GM12801 (cell line): ENCODE data around the gene LRRN1.

Source experiments
- TF ChIP-seq, protein P1 (sequence below): IDR thresholded peaks from one replicate; pipeline ENCODE4 v1.5.1; 2011; ENCODE audit warnings: control low read depth; ENCODE audit not compliant: insufficient read length; ENCODE audit errors: extremely low read depth

The LRRN1 gene

DNA sequence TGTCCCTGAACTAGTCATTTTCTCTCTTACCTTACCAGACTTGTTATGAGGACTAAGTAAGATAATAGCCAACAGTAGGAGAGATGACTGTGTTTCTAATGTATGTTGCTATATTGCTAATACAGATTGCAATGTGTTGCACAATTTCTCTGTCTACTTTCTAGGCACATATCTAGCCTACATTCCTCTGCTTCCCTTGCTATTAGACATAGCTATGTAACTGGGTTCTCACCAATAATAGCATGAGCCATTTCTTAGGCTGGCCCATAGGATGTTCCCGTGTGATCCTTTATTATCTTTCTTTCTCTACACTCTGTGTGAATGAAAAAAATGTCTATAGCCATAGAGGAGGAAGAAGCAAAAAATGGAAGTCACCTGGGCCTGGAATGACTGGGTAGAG, 6.8 kb upstream of the LRRN1 start:
- TF ChIP-seq, protein P1, sequence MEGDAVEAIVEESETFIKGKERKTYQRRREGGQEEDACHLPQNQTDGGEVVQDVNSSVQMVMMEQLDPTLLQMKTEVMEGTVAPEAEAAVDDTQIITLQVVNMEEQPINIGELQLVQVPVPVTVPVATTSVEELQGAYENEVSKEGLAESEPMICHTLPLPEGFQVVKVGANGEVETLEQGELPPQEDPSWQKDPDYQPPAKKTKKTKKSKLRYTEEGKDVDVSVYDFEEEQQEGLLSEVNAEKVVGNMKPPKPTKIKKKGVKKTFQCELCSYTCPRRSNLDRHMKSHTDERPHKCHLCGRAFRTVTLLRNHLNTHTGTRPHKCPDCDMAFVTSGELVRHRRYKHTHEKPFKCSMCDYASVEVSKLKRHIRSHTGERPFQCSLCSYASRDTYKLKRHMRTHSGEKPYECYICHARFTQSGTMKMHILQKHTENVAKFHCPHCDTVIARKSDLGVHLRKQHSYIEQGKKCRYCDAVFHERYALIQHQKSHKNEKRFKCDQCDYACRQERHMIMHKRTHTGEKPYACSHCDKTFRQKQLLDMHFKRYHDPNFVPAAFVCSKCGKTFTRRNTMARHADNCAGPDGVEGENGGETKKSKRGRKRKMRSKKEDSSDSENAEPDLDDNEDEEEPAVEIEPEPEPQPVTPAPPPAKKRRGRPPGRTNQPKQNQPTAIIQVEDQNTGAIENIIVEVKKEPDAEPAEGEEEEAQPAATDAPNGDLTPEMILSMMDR = no peak

DNA sequence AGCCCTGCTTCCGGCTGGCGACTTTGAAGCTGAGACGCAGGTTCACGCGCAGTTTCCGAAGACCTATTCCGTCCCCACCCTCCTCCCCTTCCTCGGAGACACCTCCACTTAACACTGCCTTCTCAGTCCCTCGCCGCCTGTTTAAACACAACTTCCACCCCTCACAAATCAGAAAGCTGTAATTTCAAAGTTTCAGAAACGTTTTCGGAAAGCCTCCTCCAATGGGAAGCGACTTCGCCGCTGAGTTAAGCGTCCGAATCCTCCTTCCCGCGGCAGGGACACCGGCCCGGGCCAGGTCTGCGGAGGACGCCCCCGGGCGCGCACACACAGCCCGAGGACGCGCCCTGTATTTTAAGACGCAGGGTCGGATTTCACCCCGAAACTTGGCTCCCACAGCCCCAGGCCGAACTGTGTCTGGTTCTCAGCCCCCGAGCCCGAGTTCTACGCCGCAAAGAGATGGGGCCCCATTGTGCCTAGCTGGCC, 559 bp upstream of the LRRN1 start:
- TF ChIP-seq, protein P1 = no peak

DNA sequence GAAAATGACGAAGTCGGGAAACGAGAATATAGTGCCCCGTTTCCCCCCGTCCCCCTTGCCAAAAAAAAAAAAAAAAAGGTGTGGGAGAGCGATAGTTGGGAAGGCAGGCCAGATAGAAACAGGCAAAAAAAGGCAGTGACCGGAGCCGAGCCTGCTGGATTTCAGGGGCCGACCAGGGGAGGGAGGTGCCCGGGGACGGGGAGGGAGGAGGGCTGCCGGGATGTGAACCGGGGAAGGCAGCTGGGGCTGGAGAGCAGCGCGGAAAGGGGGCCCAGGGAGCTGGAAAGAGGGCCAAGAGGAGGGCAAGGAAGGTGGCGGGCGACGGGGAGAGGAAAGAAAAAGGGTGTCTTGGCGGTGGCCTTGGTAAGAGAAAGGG, 837 bp downstream of the LRRN1 start:
- TF ChIP-seq, protein P1 = no peak

DNA sequence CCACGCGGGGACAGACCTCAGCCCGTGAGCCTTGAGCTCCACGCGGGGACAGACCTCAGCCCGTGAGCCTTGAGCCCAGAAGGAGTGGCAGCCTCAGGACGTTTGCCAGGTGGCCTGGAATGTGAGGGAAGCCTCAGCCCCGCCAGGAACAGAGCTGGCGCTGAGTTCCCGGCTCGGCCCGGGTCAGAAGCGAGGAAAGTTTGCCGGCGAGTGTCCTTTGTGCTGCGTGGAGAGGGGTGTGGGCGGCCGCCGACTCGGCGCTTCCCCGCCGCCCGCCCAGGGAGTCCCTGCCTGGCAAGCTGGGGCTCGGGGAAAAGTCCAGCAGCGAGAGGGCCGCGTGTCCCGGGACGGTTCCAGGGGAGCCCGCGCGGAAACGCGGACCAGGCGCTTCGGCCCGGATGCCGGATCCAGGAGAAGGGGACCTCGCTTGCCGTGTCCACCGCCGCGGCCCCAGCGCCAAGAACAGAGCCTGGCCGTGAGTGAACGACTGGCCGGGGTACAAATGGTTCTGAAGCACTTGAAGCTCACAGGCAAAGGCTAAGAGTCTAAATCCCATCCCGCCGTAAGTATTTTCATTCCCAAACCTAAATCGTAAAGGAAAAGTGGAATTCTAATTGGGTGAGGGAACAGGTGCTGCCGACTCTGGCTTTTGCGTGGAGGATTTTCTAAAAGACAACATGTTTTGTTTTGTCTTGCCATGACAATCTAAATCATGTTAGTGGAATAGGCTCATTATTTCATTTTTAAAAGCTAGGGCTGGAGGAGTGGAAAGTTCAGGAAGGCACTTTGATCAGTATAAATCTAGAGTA, 1.7 kb downstream of the LRRN1 start:
- TF ChIP-seq, protein P1 = no peak

DNA sequence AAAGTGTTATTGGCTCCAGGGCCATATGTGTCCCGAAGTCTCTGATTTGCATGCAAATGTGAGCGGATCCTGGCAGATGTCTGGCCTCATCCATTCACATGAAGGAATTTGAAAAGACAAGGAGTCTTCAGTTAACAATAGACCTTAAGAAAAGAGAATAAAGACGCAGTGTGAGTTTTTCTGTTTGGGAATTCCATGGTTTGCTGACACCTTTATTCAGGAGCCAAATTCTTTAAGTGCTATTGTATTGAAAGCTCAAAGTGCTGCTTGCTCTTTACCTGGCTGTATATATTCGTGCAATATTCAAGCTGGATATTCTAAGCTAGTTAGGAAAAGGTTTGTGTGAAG, 2.2 kb downstream of the LRRN1 start:
- TF ChIP-seq, protein P1 = no peak

DNA sequence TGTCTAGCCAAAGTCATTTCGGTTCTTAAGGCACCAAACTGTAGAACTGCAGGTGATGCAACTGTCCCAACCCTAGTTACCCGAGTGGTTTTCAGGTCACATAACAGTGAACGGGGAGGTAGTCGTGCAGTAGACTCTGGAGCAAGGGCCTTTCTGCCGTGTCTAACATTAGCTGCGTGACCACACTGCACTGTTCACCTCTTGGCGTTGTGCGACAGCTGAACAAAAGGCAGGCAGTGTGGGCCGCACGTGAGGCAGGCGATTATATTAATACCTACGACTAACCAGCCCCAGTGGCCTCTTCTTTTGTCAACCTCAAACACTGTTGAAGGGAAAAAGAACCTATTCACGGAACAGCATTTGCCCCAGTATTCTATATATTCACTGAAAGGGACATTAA, 2.8 kb downstream of the LRRN1 start:
- TF ChIP-seq, protein P1 = no peak

DNA sequence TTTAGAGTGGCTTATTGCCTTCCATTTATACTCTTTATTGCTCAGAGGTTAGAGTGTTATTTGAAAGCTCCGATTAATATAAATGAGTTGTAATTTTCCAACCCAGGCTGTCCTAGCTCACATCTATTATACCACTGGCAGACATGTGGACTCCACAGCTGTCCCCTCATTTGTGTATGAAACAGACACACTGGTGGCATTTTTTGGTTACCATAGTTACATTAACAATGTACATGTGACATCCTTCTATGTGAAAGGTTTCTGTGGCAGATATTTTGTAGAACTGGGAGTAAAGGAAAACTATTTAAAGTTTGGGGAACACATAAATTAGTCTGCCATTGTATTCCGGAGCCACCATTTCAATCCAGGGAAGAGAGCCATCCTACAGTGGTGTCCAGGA, 5.3 kb downstream of the LRRN1 start:
- TF ChIP-seq, protein P1 = no peak
